Tibial artery (tissue), 4 donors: ENCODE results near the gene RENBP.

Experiments used
- DNase-seq, 2 donors: peaks; one replicate each; pipeline ENCODE4 v3.0.0-alpha.2; 2019
- H3K27ac ChIP-seq, 2 donors: fragments of 200-600 bp; sonication (generic) in 1 of 2; 1 replicate in 1 of 2; 2 replicates in 1 of 2; pipeline ENCODE4 v1.5.1; 2018 to 2019; ENCODE audit warnings: mild to moderate bottlenecking in 1 of 2
- H3K27me3 ChIP-seq, 2 donors: fragments of 200-600 bp; sonication (generic) in 1 of 2; one replicate each; pipeline versions ENCODE4 v1.5.1 to v1.6.0; 2016 to 2019
- H3K36me3 ChIP-seq, 3 donors: fragments of 200-600 bp; sonication (generic) in 2 of 3; one replicate each; pipeline ENCODE4 v1.5.1; 2016 to 2019; ENCODE audit warnings: mild to moderate bottlenecking in 2 of 3
- H3K4me1 ChIP-seq, 4 donors: fragments of 200-600 bp; sonication (generic) in 2 of 4; 1 replicate in 3 of 4; 2 replicates in 1 of 4; pipeline ENCODE4 v1.5.1; 2016 to 2019
- H3K4me3 ChIP-seq, 2 donors: fragments of 200-600 bp; sonication (generic) in 1 of 2; 1 replicate in 1 of 2; 2 replicates in 1 of 2; pipeline ENCODE4 v1.5.1; 2018 to 2019; ENCODE audit warnings: mild to moderate bottlenecking in 2 of 2
- H3K9me3 ChIP-seq, 3 donors: fragments of 200-600 bp; sonication (generic) in 1 of 3; one replicate each; pipeline ENCODE4 v1.5.1; 2016 to 2019
- intact Hi-C: fragments of 100-400 bp; cut with DNase I; formaldehyde crosslinking; loops from one replicate; pipeline ENCODE4 v1.15.0; 2023; ENCODE audit warnings: low total_unique reads
- TF ChIP-seq, protein P1 (sequence below), 2 experiments: fragments of 200-600 bp in 1 of 2; fragments of 450-650 bp in 1 of 2; IDR thresholded peaks; one replicate each; pipeline ENCODE4 v1.5.1; 2017 to 2019; ENCODE audit warnings: antibody characterized with exemption in 2 of 2, mild to moderate bottlenecking in 1 of 2, moderate library complexity in 1 of 2

The RENBP gene

DNA sequence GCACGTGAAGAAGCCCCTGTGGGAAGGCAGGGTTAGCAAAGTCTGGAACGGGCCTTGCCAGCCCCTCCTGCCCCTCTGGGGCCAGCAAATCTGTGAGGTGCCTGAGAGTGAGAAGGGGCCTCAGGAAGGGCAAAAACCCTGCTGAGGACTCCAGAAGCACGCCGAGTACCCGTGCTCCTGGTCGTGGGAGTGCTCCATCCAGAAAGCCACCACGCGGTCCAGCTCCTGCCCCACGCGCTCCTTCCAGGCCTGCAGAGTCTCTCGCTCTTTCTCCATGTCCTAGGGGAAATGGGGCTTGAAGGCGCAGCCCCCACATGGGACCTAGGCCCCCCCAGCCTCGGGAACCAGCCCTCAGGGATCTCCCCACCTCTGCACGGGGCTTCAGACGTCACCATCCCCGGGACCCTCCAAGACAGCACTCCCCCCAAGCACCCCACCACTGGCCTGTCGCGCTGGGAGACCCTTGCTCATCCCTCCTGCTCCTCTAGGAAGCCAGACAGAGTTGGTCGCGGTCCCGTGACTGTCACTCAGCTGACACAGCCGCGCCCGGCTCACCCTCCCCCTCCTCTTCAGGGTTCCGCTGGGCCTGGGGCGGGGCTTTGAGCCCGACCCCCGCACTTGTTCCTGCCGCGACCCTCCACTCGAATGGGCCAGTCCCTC is at the start of gene RENBP:
Gene RENBP (minus strand): TSS at position 504 of the 660 bp plus-strand sequence. CDS start 33 bp downstream, at position 471.
- DNase-seq: peak; percentile 68 to 81
- no peaks in the 10 kb centered on the region for H3K9me3 ChIP-seq
- intact Hi-C loops: no loop called here
- peak within 1 kb of the TSS; percentile 61 to 77 for H3K27ac ChIP-seq
- no peaks in the 10 kb centered on the region for H3K27me3 ChIP-seq
- H3K4me1 ChIP-seq: peaks cover 0 to 7% (median 2%) of the 10 kb centered on the region in 4 donors
- H3K36me3 ChIP-seq: peaks cover 0 to 10% (median 9%) of the 10 kb centered on the region in 3 donors
- peak within 1 kb of the TSS; percentile 52 to 54 for H3K4me3 ChIP-seq
- TF ChIP-seq, protein P1, sequence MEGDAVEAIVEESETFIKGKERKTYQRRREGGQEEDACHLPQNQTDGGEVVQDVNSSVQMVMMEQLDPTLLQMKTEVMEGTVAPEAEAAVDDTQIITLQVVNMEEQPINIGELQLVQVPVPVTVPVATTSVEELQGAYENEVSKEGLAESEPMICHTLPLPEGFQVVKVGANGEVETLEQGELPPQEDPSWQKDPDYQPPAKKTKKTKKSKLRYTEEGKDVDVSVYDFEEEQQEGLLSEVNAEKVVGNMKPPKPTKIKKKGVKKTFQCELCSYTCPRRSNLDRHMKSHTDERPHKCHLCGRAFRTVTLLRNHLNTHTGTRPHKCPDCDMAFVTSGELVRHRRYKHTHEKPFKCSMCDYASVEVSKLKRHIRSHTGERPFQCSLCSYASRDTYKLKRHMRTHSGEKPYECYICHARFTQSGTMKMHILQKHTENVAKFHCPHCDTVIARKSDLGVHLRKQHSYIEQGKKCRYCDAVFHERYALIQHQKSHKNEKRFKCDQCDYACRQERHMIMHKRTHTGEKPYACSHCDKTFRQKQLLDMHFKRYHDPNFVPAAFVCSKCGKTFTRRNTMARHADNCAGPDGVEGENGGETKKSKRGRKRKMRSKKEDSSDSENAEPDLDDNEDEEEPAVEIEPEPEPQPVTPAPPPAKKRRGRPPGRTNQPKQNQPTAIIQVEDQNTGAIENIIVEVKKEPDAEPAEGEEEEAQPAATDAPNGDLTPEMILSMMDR (IDR thresholded peaks at IDR 0.05): no peak

DNA sequence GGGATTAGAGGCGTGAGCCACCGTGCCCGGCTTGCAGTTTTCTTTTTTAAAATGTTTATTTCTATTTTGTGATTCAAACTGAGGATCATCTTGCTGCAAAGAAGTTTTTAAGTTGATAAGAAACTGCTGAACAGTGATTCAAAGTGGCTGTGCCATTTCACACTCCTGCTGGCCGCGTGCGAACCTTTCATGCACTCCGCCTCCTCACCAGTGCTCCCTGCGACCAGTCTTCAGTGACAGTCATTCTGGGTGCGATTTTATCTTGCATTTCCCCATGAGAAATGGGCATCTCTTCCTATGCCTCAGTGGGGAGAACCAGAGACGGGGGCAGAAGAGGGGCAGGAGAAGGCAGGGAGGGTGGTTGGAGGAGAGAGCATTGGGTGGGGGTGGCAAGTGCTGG is 49.5 kb upstream of the RENBP start:
- Histone ChIP-seq H3K4me1 (no peaks in the 10 kb centered on the region), H3K9me3 (no peaks in the 10 kb centered on the region), H3K27ac (no peak overlapping the region), H3K27me3 (no peaks in the 10 kb centered on the region), H3K36me3 (no peaks in the 10 kb centered on the region), H3K4me3 (no peak overlapping the region)
- intact Hi-C loops: no loop called here
- DNase-seq: no peak
- TF ChIP-seq, protein P1 (IDR thresholded peaks at IDR 0.05): no peak

DNA sequence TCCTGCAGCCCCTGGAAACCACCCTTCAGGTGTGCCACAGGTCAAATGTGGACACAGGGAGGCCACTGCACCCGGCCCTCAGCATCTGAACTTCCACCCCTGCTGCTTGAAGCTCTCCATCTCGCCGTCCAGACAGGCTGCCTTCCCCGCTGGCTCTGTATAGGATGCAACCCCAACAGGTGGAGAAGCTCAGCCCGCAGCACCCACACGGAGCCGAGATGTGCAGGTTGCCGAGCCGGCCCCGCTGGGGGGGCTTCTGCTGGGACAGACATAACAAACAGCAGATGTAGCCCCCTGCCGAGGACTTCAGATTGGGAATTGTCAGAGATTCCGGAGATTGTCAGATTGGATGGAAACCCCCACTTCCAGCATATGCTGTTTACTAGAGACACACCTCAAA is 48.6 kb upstream of the RENBP start:
- H3K27me3 ChIP-seq: no peaks in the 10 kb centered on the region
- no peaks in the 10 kb centered on the region for H3K36me3 ChIP-seq
- DNase-seq: no peak
- TF ChIP-seq, protein P1 (IDR thresholded peaks at IDR 0.05): no peak
- no peaks in the 10 kb centered on the region for H3K4me1 ChIP-seq
- no peak overlapping the region for H3K4me3 ChIP-seq
- intact Hi-C loops: no loop called here
- no peak overlapping the region for H3K27ac ChIP-seq
- no peaks in the 10 kb centered on the region for H3K9me3 ChIP-seq

DNA sequence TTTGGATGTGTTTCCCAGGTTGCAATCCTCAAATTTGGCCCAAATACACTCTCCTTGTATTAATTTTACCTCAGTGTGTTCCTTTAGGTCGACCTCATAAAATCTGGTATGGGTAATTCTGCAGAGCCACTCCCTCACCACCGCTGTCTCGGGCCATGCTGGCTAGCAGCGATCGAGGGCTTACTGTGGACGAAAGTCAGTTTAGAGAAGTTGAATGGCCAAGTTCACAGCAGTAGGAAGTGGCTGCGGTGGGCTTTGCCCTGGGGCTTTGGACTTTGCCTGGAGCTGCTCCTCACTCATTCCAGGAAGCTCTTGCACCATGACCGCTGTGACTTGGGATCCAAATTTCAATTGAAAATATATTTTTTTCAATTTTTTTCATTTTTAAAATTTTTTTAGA is 47.7 kb upstream of the RENBP start:
- no peaks in the 10 kb centered on the region for H3K36me3 ChIP-seq
- no peak overlapping the region for H3K27ac ChIP-seq
- TF ChIP-seq, protein P1 (IDR thresholded peaks at IDR 0.05): no peak
- no peaks in the 10 kb centered on the region for H3K9me3 ChIP-seq
- H3K27me3 ChIP-seq: no peaks in the 10 kb centered on the region
- intact Hi-C loops: no loop called here
- H3K4me1 ChIP-seq: no peaks in the 10 kb centered on the region
- H3K4me3 ChIP-seq: no peak overlapping the region
- DNase-seq: no peak

DNA sequence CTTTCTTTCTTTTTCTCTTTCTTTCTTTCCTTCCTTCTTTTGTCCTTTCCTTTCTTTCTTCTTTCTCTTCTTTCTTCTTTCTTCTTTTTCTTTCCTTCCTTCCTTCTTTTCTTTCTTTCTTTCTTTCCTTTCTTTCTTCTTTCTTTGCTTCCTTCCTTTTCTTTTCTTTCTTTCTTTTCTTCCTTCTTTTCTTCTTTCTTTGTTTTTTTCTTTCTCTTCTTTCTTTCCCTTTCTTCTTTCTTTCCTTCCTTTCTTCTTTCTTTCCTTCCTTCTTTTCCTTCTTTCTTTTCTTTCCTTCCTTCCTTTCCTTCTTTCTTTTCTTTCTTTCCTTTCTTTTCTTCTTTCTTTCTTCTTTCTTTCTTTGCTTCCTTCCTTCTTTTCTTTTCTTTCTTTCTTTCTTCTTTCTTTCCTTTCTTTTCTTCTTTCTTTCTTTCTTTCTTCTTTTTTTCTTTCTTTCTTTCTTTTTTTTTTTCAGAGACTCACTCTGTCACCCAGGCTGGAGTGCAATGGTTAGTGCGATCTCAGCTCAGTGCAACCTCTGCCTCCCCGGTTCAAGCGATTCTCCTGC is 46.7 kb upstream of the RENBP start:
- DNase-seq: no peak

More for the DNA sequence above, 46.7 kb upstream of the RENBP start:
- intact Hi-C loops: no loop called here
- H3K4me1 ChIP-seq: no peaks in the 10 kb centered on the region
- H3K27me3 ChIP-seq: no peaks in the 10 kb centered on the region
- TF ChIP-seq, protein P1 (IDR thresholded peaks at IDR 0.05): no peak
- H3K27ac ChIP-seq: no peak overlapping the region
- H3K36me3 ChIP-seq: no peaks in the 10 kb centered on the region
- no peak overlapping the region for H3K4me3 ChIP-seq
- H3K9me3 ChIP-seq: no peaks in the 10 kb centered on the region
